Activated T-helper 2 cell treated with anti-CD3 and anti-CD28 coated beads, Interferon-gamma antibody, Interleukin-2, Interleukin-4, amounts not matched to agents 10 μg/mL and 5 μg/mL and 100 μg/mL, durations not matched to agents 14 hours and 24 hours and 36 hours (primary cell): ENCODE measurements around the gene USP6NL. TPM values are rescaled to one million over a fixed set of nuclear protein-coding genes. Genes with fewer than 3 reads are reported as not detected.

Experiments
- DNase-seq: peaks from one replicate; pipeline ENCODE4 v3.0.0; 2021; ENCODE audit warnings: low spot score
- H3K27ac Mint-ChIP-seq: one replicate; pipeline ENCODE4 v1.8.0; 2021; ENCODE audit warnings: mixed read lengths
- H3K27me3 Mint-ChIP-seq: one replicate; pipeline ENCODE4 v1.8.0; 2021; ENCODE audit warnings: low read depth, mixed read lengths
- H3K36me3 Mint-ChIP-seq: one replicate; pipeline ENCODE4 v1.8.0; 2021; ENCODE audit warnings: low read depth, mixed read lengths
- H3K4me1 Mint-ChIP-seq: one replicate; pipeline ENCODE4 v1.8.0; 2021; ENCODE audit warnings: low read depth, mixed read lengths
- H3K4me3 Mint-ChIP-seq: one replicate; pipeline ENCODE4 v1.8.0; 2021; ENCODE audit warnings: low read depth, mild to moderate bottlenecking, moderate library complexity, mixed read lengths
- H3K9me3 Mint-ChIP-seq: one replicate; pipeline ENCODE4 v1.8.0; 2021; ENCODE audit warnings: mixed read lengths
- intact Hi-C: fragments of 100-400 bp; cut with micrococcal nuclease; formaldehyde crosslinking; loops from one replicate; pipeline ENCODE4 v1.15.1; 2023
- total RNA-seq: library from RNA; stranded (reverse); gene quantifications from 2 replicates; pipeline ENCODE4 v1.2.3, GENCODE V29; 2022

USP6NL gene
- total RNA-seq, 1 donor from 2014 or later = 0.50 TPM

DNA sequence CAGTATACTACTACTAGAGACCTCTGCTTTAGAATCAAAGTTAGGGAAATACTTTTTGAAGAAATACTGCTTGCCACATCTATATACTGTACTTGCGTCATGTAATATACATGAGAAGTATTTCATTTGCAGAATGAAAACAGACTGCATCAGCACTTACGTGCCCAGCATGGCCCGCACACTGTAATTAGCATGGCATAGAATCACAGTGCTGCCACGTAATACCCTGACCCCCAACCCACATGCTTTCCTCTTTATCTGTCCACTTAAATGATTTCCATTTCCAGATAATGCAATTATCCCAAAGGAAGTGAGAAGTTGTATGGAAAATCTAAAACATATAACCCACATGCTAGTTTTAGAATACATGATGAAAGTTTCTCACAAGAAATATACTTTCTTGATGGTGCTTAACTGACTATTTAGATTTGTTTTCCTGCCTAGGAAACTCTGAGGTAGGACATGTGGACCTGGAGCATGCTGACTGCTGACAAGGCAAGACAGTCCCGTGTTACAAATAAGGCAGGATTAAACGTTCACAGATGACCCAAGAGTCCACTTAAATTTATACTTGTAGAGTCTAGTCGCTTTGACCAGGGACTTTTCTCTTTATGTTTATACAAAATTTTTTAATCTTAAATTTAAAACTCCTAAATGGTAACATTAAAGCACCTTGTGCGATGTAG is 12.6 kb downstream of the USP6NL start:
- no peaks in the 10 kb centered on the region for H3K9me3 Mint-ChIP-seq
- H3K4me1 Mint-ChIP-seq = peaks cover 2% of the 10 kb centered on the region
- no peak overlapping the region for H3K4me3 Mint-ChIP-seq
- H3K36me3 Mint-ChIP-seq = no peaks in the 10 kb centered on the region
- H3K27me3 Mint-ChIP-seq = peaks cover 37% of the 10 kb centered on the region
- DNase-seq = no peak
- H3K27ac Mint-ChIP-seq = no peak overlapping the region
- intact Hi-C loops = no loop called here

DNA sequence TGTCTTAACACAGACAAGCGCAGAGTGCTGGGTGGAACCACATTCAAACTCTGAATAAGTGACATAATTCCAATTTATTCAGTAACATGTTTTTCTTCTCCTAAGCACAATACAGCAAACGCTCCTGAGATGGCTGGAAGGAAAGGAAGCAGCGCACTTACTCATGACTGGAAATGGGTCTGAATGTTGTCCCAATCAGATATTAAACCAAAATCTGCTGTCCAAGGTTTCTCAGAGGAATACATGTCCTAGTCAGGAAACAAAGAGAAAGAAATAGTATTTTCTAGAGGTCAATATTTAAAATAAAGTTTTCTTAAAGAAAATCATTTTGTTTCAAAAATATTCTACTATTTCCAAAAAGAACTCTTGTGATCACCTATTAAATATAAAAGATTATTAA is 14.0 kb downstream of the USP6NL start:
- Mint-ChIP-seq H3K9me3 (no peaks in the 10 kb centered on the region), H3K27ac (no peak overlapping the region), H3K27me3 (peaks cover 37% of the 10 kb centered on the region), H3K4me1 (no peaks in the 10 kb centered on the region), H3K4me3 (no peak overlapping the region), H3K36me3 (no peaks in the 10 kb centered on the region)
- intact Hi-C loops = no loop called here
- no peak for DNase-seq

DNA sequence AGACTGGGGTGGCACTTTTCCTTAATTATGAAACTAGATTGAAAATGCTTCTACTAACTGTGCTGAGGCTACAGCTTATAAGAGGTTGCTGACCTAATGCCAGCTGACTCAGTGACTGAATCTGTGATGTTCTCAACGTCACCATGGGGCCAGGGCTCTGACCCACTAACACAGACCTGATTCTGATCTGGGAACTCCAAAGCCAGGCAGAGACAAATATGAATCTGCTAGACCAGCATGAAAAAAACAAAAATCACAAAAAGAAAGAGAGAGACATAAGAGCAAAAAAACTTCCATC is 16.1 kb downstream of the USP6NL start:
- no peak overlapping the region for H3K27ac Mint-ChIP-seq
- peaks cover 35% of the 10 kb centered on the region for H3K27me3 Mint-ChIP-seq
- no peaks in the 10 kb centered on the region for H3K4me1 Mint-ChIP-seq
- intact Hi-C loops = no loop called here
- no peak overlapping the region for H3K4me3 Mint-ChIP-seq
- H3K9me3 Mint-ChIP-seq = no peaks in the 10 kb centered on the region
- no peaks in the 10 kb centered on the region for H3K36me3 Mint-ChIP-seq
- no peak for DNase-seq

DNA sequence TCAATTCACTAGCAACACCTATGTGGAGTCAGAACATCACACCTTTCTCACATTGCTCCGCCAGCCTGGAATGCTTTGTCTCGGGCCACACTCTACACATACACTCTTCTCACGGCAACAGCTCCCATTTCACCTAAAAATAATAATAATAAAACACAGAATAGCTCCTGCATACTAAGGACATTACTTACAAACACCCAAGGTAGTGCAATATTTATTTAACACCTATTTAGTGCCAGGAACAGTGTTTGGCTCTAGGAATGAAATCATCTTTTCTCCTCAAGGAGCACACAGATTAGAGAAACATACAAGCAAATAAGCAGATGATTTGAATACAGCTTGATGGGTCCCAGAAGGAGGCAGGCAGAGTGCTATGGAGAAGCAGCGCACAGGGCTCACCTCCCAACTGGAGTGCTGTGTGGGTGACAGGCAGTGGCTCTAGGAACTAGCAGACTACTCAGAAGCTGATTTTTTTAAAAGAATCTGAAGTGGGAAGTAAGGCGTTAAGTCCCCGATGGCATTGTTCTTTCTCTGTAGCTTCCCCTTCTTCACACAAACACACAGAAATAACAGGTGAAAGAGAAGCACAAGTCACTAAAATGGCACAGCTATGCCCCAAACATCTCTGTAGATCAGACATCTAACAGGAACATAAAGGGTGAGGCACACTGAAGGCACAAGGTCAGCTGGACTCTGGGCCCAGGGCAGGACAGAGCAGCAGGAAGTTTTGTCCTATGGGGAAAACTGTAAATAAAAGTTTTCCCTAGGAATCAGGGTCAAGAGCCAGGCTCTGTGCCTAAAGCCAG is 16.7 kb downstream of the USP6NL start:
- no peak overlapping the region for H3K4me3 Mint-ChIP-seq
- peaks cover 30% of the 10 kb centered on the region for H3K27me3 Mint-ChIP-seq
- no peaks in the 10 kb centered on the region for H3K36me3 Mint-ChIP-seq
- no peak for DNase-seq
- H3K4me1 Mint-ChIP-seq = no peaks in the 10 kb centered on the region
- intact Hi-C loops = no loop called here
- H3K9me3 Mint-ChIP-seq = no peaks in the 10 kb centered on the region
- H3K27ac Mint-ChIP-seq = no peak overlapping the region

DNA sequence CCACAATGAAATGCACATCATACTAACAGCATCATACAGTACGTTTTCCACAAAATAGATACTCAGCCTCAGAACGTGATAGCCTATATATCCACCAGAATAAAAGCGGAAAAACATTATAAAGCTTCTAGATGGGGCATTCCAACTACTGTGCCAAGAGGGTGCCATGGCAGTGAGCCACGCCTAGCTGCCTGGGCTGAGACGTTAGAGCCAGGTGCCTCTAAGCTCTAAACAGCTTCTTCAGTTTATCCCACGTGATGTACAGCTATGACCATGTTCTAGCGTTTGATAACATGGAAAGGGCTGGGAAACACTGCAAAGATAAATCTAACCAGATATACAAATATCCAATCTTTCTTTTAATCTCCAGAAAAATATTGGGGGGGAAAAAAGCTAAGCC is 17.8 kb downstream of the USP6NL start:
- Mint-ChIP-seq H3K4me3 (no peak overlapping the region), H3K27ac (no peak overlapping the region), H3K36me3 (no peaks in the 10 kb centered on the region), H3K27me3 (peaks cover 29% of the 10 kb centered on the region), H3K4me1 (no peaks in the 10 kb centered on the region), H3K9me3 (no peaks in the 10 kb centered on the region)
- intact Hi-C loops = no loop called here
- no peak for DNase-seq

DNA sequence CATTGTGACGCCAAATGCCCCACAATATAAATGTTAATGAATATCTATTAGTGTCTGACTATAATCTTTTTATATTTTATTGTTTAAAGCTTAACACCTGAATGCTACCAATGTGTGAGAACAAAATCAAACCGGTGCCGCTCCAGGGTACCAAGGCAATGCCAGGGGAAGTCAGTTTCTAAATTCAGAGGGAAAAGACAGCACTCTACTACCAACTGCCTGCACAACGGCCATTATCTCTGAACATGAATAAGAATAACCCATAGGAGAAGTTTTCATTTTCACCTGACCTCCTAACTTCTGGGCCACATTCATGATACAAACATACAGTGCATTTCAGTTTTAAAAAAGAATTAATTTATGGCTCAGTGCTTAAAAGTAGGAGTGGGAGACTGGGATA is 21.7 kb downstream of the USP6NL start:
- Mint-ChIP-seq H3K4me1 (no peaks in the 10 kb centered on the region), H3K27ac (no peak overlapping the region), H3K27me3 (peaks cover 22% of the 10 kb centered on the region), H3K36me3 (no peaks in the 10 kb centered on the region), H3K9me3 (no peaks in the 10 kb centered on the region), H3K4me3 (no peak overlapping the region)
- intact Hi-C loops = no loop called here
- no peak for DNase-seq

DNA sequence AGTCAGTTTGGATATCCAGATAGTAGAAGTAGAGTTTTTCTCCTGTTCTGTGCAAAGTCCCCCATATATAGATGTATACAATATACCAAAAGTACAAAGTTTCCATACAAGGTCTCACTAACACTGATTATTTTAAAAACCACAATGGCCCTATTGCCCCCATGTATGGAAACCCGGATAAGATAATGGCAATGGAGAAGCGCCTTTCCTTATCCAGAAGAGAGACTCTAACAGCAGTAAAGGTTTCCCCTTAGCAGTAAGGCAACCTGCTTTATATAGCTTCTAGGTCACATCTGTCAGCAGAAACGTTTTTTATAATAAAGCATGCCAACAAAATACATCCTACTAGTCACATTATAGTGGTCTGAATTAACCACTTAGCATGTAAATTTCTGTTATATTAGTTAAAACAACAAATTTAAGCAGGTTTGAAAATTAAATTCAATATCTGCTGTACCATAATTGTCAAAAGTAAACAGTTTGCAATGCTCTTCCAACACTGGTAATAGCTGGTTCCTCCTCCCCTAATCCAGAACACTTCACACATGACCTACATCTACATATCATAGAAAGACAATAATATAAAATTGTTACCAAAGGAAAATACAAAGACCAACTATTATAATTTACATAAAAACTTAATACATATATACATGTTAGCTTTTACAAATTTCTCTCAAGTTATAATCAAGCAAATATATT is 22.4 kb downstream of the USP6NL start:
- no peak overlapping the region for H3K27ac Mint-ChIP-seq
- intact Hi-C loops = no loop called here
- H3K9me3 Mint-ChIP-seq = no peaks in the 10 kb centered on the region
- no peak overlapping the region for H3K4me3 Mint-ChIP-seq
- H3K27me3 Mint-ChIP-seq = peaks cover 17% of the 10 kb centered on the region
- H3K4me1 Mint-ChIP-seq = no peaks in the 10 kb centered on the region
- no peak for DNase-seq
- no peaks in the 10 kb centered on the region for H3K36me3 Mint-ChIP-seq

DNA sequence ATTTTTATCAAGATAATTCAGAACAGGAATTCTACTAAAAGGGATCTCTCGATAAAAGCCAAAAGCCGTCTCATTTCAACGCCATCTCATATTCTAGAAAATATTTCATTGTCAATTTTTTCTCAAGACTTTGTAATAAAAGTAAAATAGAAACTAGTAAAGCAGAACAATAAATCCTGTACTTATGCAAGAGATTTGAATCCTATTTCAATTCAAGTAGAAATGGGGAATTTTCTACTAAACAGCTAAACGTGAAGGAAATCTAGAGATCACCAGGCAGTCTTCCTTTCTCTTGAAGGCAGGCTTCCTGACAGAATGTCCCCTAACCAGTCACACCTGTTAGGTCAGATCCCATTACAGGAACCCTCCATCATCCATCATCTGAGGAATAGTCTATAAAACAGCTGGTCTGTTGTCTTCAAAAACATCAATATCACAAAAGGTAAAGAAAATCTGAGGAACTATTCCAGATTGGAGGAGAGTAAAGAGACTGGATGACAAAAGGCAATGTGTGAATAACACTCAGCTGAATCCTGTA is 23.7 kb downstream of the USP6NL start:
- Mint-ChIP-seq H3K36me3 (no peaks in the 10 kb centered on the region), H3K27ac (no peak overlapping the region), H3K4me1 (no peaks in the 10 kb centered on the region), H3K4me3 (no peak overlapping the region), H3K9me3 (no peaks in the 10 kb centered on the region), H3K27me3 (peaks cover 14% of the 10 kb centered on the region)
- intact Hi-C loops = no loop called here
- no peak for DNase-seq

DNA sequence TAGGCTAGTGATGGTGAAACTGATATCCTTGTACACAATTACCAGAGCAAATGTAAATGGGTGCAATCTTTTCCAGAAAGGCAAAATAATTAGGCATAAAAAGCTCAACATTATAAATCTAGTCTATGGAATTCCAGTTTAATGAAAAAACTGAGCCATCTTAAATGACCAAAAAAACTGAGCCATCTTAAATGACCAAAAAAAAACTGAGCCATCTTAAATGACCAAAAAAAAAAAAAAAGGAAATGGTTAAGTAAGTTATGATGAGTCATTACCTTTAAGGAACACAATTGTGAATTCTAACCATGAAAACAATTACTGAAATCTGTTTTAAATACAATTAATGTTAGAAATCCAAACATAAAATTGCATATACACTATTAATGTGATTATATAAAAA is 25.3 kb downstream of the USP6NL start:
- H3K36me3 Mint-ChIP-seq = no peaks in the 10 kb centered on the region
- no peak overlapping the region for H3K27ac Mint-ChIP-seq
- peaks cover 16% of the 10 kb centered on the region for H3K27me3 Mint-ChIP-seq
- intact Hi-C loops = no loop called here
- no peaks in the 10 kb centered on the region for H3K9me3 Mint-ChIP-seq
- no peak for DNase-seq
- H3K4me3 Mint-ChIP-seq = no peak overlapping the region
- peaks cover 5% of the 10 kb centered on the region for H3K4me1 Mint-ChIP-seq

DNA sequence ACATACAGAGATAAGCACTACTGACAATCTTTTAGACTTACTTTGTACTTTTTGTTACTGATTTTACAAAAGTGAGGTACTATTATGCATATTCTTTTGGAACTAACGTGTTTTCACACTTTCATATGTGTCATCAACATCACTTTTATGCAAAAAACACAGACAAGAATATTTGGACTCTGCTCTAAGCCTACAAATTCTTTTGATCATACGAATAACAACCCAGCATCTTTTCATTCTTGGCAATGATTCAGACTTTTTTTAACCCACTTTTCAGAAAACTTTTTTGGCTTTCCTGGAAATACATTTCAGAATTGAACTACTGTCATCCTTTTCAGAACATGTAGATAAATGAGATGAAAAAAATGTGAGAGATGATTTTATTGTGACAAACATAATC is 30.2 kb downstream of the USP6NL start:
- no peaks in the 10 kb centered on the region for H3K36me3 Mint-ChIP-seq
- DNase-seq = no peak
- no peak overlapping the region for H3K27ac Mint-ChIP-seq
- peaks cover 15% of the 10 kb centered on the region for H3K27me3 Mint-ChIP-seq
- no peaks in the 10 kb centered on the region for H3K9me3 Mint-ChIP-seq
- H3K4me1 Mint-ChIP-seq = peaks cover 17% of the 10 kb centered on the region
- H3K4me3 Mint-ChIP-seq = no peak overlapping the region
- intact Hi-C loops = no loop called here

DNA sequence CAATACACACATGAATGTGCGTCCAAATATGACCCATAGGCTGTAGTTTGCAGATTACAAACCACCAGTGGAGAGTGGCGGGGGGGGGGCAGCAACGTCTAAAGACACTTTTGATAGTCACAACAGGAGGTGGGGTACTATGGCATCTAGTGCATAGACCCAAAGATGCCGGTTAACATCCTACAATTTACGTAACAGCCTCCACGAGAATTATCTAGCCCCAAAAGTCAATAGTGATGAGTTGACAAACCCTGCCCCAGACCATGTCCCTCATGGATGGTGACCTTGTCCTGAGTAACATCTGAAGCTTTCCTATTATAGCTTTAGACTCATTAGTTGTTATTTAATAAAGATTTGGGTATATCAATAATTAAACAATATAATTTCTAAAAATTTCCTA is 31.6 kb downstream of the USP6NL start:
- Mint-ChIP-seq H3K4me1 (peaks cover 17% of the 10 kb centered on the region), H3K9me3 (no peaks in the 10 kb centered on the region), H3K27ac (no peak overlapping the region), H3K4me3 (no peak overlapping the region), H3K36me3 (no peaks in the 10 kb centered on the region), H3K27me3 (peaks cover 26% of the 10 kb centered on the region)
- intact Hi-C loops = loop anchor here (2.0 to 10.0 kb wide), 2 partner anchors 27 to 55 kb away; no protein-coding TSS in a partner anchor
- DNase-seq = no peak

DNA sequence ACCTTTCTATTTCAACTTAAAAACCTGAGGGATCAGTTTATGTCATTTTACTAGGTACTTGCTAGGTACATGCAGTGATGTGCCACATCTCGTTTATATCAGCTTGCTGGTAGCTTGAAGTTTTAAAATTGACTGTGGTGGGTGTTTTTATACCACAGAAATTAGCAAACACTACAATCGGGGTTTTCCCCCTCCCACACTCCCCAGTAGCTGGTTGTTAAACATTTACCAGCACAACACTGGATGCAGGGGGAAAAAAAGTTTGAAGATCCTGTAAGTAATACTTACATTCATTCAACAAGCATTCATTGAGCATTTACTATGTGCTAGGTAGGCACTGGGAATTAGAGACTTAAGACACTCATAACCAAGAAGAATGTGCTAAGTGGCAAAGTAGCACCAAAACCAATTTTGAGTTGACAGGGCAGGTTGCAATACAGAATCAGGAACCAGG is 32.6 kb downstream of the USP6NL start:
- no peak for DNase-seq
- intact Hi-C loops = loop anchor here (2.0 to 10.0 kb wide), 2 partner anchors 26 to 54 kb away; no protein-coding TSS in a partner anchor
- H3K27ac Mint-ChIP-seq = no peak overlapping the region
- peaks cover 33% of the 10 kb centered on the region for H3K27me3 Mint-ChIP-seq
- no peaks in the 10 kb centered on the region for H3K9me3 Mint-ChIP-seq
- H3K4me1 Mint-ChIP-seq = peaks cover 17% of the 10 kb centered on the region
- H3K4me3 Mint-ChIP-seq = no peak overlapping the region
- H3K36me3 Mint-ChIP-seq = no peaks in the 10 kb centered on the region
